Ovary (tissue), 9 donors: ENCODE measurements around the gene AGPS. TPM values are rescaled to one million over a fixed set of nuclear protein-coding genes. Genes with fewer than 3 reads are reported as not detected.

Experiments
- DNase-seq, 5 donors: peaks; one replicate each; pipeline ENCODE4 v3.0.0-alpha.2; 2019 to 2020
- H3K27ac ChIP-seq, 2 donors: fragments of 200-600 bp; one replicate each; pipeline versions ENCODE4 v1.5.1 to v1.8.0; 2019 to 2022
- H3K27me3 ChIP-seq: fragments of 200-600 bp; one replicate; pipeline ENCODE4 v1.8.0; 2022
- H3K36me3 ChIP-seq: fragments of 200-600 bp; sonication (generic); one replicate; pipeline ENCODE4 v1.5.1; 2019
- H3K4me1 ChIP-seq: one replicate; pipeline ENCODE4 v1.8.1; 2013; ENCODE audit warnings: mild to moderate bottlenecking, moderate library complexity; ENCODE audit not compliant: insufficient read depth
- H3K4me3 ChIP-seq: fragments of 200-600 bp; sonication (generic); one replicate; pipeline ENCODE4 v1.5.1; 2017
- H3K9me3 ChIP-seq, 2 donors: fragments of 200-600 bp in 1 of 2; sonication (generic) in 1 of 2; one replicate each; pipeline versions ENCODE4 v1.5.1 to v1.8.1; 2013 to 2019; ENCODE audit warnings: mild to moderate bottlenecking in 1 of 2, moderate library complexity in 1 of 2
- CTCF ChIP-seq, 3 donors: fragments of 450-650 bp in 2 of 3; fragments of 200-600 bp in 1 of 3; IDR thresholded peaks; one replicate each; pipeline versions ENCODE4 v1.5.1 to v1.8.0; 2016 to 2022; ENCODE audit warnings: antibody characterized with exemption in 3 of 3, mild to moderate bottlenecking in 1 of 3
- EP300 ChIP-seq: sonication (generic); formaldehyde crosslinking; IDR thresholded peaks from one replicate; pipeline ENCODE4 v1.6.1; 2017; ENCODE audit warnings: antibody characterized with exemption
- POLR2A ChIP-seq: fragments of 450-650 bp; IDR thresholded peaks from one replicate; pipeline ENCODE4 v1.6.1; 2017; ENCODE audit warnings: antibody characterized with exemption, mild to moderate bottlenecking, moderate library complexity
- WGBS, 3 donors: extraction: QIAGEN DNeasy Blood & Tissue Kit in 1 of 3; methylation state at CpG; one replicate each; pipeline versions ENCODE4 v1.1.5 to v1.1.7; 2013 to 2017; 5-methylcytosine and 5-hydroxymethylcytosine counted together
- intact Hi-C, 4 donors: fragments of 100-400 bp; cut with DNase I; formaldehyde crosslinking; loops; one replicate each; pipeline versions ENCODE4 v1.11.0 to v1.15.1; 2022 to 2023
- polyA plus RNA-seq, 2 donors: library from polyadenylated mRNA; stranded (reverse); fragments of 200-250 nt in 1 of 2; fragments of 350-450 nt in 1 of 2; fragmentation: Illumina TruSeq in 1 of 2; extraction: RNeasy Lipid Tissue Mini Kit (QIAGEN cat#74804) in 1 of 2; gene quantifications; one replicate each; pipeline ENCODE4 v1.2.3, GENCODE V29; 2013 to 2014
- total RNA-seq, 7 donors: library from RNA; depleted of rRNA in 2 of 7; stranded (reverse); fragments of >200 nt in 2 of 7; fragmentation: NEBNext Ultra II Directional in 3 of 7; extraction: Animal tissue kit (Norgen Biotek cat#: 25700) in 3 of 7; gene quantifications; one replicate each; pipeline versions ENCODE4 v1.1.0 to v1.2.4, GENCODE V29; 2016 to 2023
- donor health status: DM: no; HTN: no; CAD: no; lungs with moderate emphysema.
- donor health status: DM: no; HTN: no; CAD: no.
- donor health status: Bipolar disorder and iron deficiency.
- donor health status: DM: yes; HTN: yes; CAD: no.
- donor health status: DM: no; HTN: no; CAD: no.
- donor health status: DM: yes; HTN: yes; CAD: no.

The AGPS gene
- total and polyA plus RNA-seq, 9 donors, result 5.4 to 31.5 (median 21.3) TPM

DNA sequence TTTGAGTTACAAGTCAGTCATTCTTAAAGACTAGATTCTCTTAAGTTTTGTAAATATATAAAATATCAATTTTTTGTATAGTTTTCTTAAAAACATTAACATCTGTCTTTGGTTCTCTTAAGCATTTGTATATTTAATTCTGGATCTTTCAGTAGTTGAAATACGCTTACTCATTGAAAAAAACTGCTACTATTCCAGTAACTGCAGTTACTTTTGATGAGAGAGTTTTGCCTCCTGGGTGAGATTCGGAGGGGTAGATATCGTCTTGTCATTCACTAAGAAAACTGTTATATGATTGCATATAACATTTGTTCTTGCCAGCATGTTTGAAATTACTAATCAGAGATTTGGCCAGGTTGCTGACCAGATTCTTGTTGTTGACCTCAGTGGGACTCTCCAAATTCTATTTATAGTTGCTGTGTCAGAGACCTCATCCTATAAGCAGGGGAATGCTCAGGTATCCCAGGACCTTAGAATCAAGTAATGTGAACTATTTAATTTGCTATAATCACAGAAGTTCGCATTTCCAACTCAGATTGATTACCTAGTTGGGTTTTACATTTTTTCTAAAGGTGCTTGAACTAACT, 7.9 kb downstream of the AGPS start:
- no peaks in the 10 kb centered on the region for H3K4me1 ChIP-seq
- no peaks in the 10 kb centered on the region for H3K27me3 ChIP-seq
- H3K36me3 ChIP-seq, result no peaks in the 10 kb centered on the region
- no peak for DNase-seq
- H3K4me3 ChIP-seq, result no peak overlapping the region
- H3K27ac ChIP-seq, result no peak overlapping the region
- TF ChIP-seq EP300, result no peak
- TF ChIP-seq POLR2A, result no peak
- no peak for TF ChIP-seq CTCF (IDR thresholded peaks at IDR 0.05)
- H3K9me3 ChIP-seq, result no peaks in the 10 kb centered on the region
- WGBS, 3 donors, result 83 to 88% (median 87%) methylated on average over 4 of the region's 4 CpGs
- intact Hi-C loops, result no loop called here

DNA sequence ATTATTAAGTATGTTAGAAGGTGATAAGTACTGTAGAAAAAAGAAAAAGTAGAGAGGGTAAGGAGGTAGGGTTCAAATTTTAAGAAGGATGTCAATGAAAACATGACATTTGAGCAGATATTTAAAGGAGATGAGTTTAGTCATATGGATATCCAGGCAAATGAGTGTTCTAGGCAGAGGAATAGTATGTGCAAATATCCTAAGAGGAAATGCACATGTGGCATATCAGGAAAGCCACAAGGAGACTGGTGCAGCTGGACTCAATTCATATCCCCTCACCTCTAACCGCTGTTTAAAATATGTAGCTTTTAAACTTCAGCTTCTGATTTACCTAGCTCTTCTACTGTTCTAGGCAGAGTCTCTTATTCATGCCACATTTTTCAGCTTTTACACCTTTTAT, 9.5 kb downstream of the AGPS start:
- Histone ChIP-seq H3K9me3 (no peaks in the 10 kb centered on the region), H3K36me3 (no peaks in the 10 kb centered on the region), H3K27me3 (no peaks in the 10 kb centered on the region), H3K4me1 (no peaks in the 10 kb centered on the region), H3K27ac (no peak overlapping the region), H3K4me3 (no peak overlapping the region)
- DNase-seq, result no peak
- 93 to 96% (median 94%) methylated on average over 1 of the region's 1 CpG for WGBS, 3 donors
- no peak for TF ChIP-seq EP300
- TF ChIP-seq POLR2A, result no peak
- intact Hi-C loops, result no loop called here

DNA sequence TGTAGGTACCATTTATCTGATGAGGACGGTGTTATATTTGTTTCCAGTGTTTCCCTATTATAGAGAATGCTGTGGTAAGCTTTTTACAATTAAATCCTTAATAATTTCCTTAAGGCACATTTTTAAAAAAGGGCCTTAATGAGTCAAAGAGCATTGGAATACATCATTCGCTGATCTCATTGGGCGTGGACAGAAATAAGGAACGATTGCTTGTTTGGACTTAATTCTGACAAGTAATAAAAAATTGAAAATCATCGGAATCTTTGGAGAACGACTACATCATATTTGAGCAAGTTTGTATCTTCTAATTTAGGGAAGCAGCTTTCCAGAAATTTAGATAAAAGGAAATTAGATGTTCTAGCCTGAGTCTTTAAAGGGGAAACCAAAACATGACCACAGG, 11.3 kb downstream of the AGPS start:
- no peaks in the 10 kb centered on the region for H3K36me3 ChIP-seq
- no peaks in the 10 kb centered on the region for H3K27me3 ChIP-seq
- TF ChIP-seq EP300 (no peak), CTCF (IDR thresholded peaks at IDR 0.05) (no peak), POLR2A (no peak)
- intact Hi-C loops, result no loop called here
- no peak overlapping the region for H3K27ac ChIP-seq
- H3K4me3 ChIP-seq, result no peak overlapping the region
- WGBS, 3 donors, result 55 to 77% (median 70%) methylated on average over 6 of the region's 6 CpGs
- H3K9me3 ChIP-seq, result no peaks in the 10 kb centered on the region
- no peaks in the 10 kb centered on the region for H3K4me1 ChIP-seq
- DNase-seq, result no peak

DNA sequence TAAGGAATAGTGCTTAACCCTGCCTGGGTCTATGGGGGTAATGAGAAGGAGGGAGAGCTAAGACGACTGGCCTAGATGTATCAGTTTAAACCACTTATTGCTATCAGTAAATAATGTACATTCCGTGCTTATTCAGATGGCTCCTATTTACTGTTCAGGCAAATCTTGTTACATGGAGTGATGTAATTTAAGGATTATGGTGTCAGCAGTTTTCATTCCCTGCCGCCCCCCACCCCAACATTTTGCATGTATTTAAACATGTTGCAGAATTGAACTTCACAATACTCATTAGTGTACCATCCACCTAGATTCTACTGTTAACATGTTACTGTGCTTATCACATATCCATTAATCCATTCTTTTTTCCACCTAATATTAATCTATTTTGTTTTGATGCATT, 11.7 kb downstream of the AGPS start:
- no peak overlapping the region for H3K4me3 ChIP-seq
- no peaks in the 10 kb centered on the region for H3K4me1 ChIP-seq
- TF ChIP-seq POLR2A, result no peak
- intact Hi-C loops, result no loop called here
- H3K27me3 ChIP-seq, result no peaks in the 10 kb centered on the region
- no peaks in the 10 kb centered on the region for H3K36me3 ChIP-seq
- 58 to 65% (median 63%) methylated on average over 3 of the region's 3 CpGs for WGBS, 3 donors
- H3K27ac ChIP-seq, result no peak overlapping the region
- no peak for DNase-seq
- no peaks in the 10 kb centered on the region for H3K9me3 ChIP-seq

GRCh38 chr2:177405029-177405692, 12.6 kb downstream of the AGPS start:
- intact Hi-C loops, result no loop called here
- no peaks in the 10 kb centered on the region for H3K4me1 ChIP-seq
- no peaks in the 10 kb centered on the region for H3K36me3 ChIP-seq
- 77 to 83% (median 77%) methylated on average over 2 of the region's 2 CpGs for WGBS, 3 donors
- H3K27ac ChIP-seq, result no peak overlapping the region
- no peaks in the 10 kb centered on the region for H3K9me3 ChIP-seq
- no peaks in the 10 kb centered on the region for H3K27me3 ChIP-seq
- no peak for TF ChIP-seq CTCF (IDR thresholded peaks at IDR 0.05)
- DNase-seq, result no peak
- no peak overlapping the region for H3K4me3 ChIP-seq
